ENCODE results near the gene RTTN. TPM values are rescaled to one million over a fixed set of nuclear protein-coding genes. Genes with fewer than 3 reads are reported as not detected.

Gene RTTN
- total RNA-seq, 1 experiment from 2014 or later: 8.0 TPM

- DNase-seq (ENCODE audit: low spot score): no peak
Observed at GRCh38 chr18:70216788-70217187, 11.3 kb upstream of the RTTN start.

DNA sequence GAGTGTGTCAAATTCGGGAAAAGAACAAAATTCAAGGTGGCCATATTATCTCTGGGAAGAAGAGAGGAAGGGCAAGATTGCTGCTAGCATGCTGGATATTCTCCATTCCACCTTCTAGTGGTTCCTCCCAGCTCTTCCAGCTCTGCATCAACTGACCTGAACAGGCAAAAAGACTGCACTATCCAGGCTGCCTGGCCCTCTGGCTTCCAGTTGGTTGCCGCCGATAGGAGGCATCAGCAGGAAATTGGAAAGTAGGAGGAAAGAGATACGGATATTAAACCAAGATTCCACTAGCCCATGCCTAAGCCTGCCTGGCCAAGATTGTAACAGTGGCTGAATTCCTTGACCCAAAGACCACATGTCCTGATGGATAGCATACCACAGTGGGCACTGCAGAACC is 1.7 kb upstream of the RTTN start:
- no peak for DNase-seq (ENCODE audit: low spot score)

GRCh38 chr18:70200286-70200685 is 5.2 kb downstream of the RTTN start:
- no peak for DNase-seq (ENCODE audit: low spot score)

- no peak for DNase-seq (ENCODE audit: low spot score)
Observed at GRCh38 chr18:70197844-70198243, 7.6 kb downstream of the RTTN start.

- no peak for DNase-seq (ENCODE audit: low spot score)
Observed at GRCh38 chr18:70197026-70197425, 8.5 kb downstream of the RTTN start.

GRCh38 chr18:70195852-70196434 is 9.5 kb downstream of the RTTN start:
- DNase-seq (ENCODE audit: low spot score): peak; percentile 54

DNA sequence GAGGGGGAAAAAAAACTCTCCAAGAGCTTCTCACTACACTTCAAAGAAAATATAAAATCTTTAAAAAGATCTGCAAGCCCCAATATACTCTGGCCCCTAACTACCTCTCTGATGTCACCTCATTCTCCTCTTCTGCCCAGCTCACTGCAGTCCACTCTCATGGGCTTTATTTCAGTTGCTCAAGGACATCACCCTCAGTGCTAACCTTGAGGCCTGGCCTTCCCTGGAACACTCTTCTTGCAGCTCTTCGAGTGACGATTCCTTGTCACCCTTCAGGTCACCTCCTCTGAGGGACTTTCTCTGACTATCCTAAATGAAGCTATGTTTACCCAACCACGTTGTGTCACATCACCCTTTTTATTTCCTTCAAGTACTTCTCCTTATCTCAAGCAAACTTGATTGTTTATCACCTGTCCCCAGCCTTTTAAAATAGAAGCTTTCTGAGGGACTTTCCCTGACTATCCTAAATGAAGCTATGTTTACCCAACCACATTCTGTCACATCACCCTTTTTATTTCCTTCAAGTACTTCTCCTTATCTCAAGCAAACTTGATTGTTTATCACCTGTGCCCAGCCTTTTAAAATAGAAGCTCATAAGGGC is 10.4 kb downstream of the RTTN start:
- no peak for DNase-seq (ENCODE audit: low spot score)

GRCh38 chr18:70194227-70194890 is 11.1 kb downstream of the RTTN start:
- DNase-seq (ENCODE audit: low spot score): no peak

GRCh38 chr18:70190529-70190928 is 15.0 kb downstream of the RTTN start:
- no peak for DNase-seq (ENCODE audit: low spot score)

DNA sequence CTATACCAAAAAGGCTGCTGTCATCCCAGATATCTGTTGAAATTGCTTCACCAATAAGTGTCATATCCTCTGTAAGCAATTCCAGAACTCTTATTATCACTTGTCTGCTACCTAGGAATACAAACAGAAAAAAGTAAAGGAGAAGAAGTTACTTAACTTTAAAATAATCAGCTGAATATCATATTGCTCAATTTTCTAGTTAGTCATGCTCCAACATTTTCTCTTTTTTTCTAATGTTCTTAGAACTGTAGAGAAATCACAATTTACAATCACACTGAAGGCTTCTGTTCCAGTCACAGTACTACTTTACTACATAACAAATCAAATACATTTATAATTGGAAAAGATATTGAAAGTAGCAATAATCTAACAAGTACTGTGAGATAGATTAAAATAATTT is 17.4 kb downstream of the RTTN start:
- DNase-seq (ENCODE audit: low spot score): no peak

DNA sequence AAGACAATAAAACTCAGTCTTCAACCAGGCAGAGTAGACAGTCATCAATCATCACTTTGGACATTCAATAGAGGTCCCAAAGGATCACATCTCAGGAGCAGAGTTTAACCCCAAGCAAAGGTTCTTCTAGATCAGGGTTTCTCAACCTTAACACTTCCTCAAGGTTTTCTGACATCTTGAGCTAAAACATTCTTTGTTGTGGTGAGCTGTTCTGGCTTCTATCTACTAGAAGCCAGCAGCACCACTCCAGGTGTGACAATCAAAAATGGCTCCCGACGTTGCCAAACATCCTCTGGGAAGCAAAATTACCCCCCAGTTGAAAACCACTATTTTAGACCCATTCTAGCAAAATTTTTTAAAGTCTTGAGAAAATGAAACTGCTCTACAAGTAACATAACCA is 22.0 kb downstream of the RTTN start:
- no peak for DNase-seq (ENCODE audit: low spot score)

DNA sequence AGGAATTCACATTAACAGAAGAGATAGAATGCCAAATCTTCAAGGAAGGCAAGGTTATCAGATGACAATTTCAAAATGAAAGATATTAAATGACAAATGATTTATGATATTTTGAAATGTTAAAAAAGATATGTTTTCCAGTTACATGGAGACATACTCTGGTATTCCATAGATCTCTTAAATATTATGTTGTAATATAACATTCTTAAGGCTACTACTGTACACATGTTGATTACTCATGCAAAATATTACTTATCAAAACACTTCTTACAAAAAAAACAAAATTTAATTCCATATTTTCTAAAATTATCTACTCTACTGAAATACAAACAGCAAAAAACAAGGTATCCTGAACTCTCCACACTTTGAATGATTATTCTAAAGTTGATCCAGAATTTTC is 22.9 kb downstream of the RTTN start:
- no peak for DNase-seq (ENCODE audit: low spot score)

- no peak for DNase-seq (ENCODE audit: low spot score)
Observed at GRCh38 chr18:70181725-70182124, 23.8 kb downstream of the RTTN start.

DNA sequence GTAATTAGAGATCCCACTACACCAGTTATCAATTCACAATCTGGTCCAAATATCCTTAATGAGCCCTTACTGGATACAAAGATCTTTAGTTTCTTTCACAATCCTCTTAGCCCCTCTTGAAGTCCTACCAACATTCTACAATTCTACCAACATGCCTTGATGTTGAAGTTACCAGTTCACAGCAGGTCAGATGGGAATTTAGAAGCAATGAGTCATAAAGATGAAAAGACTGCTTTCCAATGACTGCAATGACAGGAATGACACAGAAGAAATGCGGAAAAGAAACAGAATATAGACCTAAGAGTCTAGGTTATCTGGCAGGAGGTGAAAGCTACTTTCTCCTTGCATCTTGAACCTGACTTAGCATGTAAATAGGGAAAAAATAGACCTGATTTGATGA is 24.5 kb downstream of the RTTN start:
- DNase-seq (ENCODE audit: low spot score): peak; percentile 45

DNA sequence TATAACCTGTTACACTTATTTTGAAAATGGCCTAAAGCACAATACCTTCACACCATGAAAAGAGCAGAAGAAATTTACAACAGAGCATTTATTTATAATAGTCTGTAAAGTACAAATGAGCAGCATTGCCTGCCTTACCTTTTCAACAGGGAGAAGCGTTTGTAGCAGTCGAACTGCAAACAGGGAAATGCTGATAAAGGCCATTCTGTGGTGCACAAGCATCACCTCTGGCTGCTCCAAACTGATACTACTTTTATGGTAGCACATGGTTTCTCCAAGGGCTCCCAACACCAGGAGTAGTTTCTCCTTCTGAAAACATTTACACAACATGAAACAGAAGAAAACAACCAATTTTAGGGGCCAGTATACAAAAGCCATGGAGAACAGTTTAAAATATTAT is 28.9 kb downstream of the RTTN start:
- DNase-seq (ENCODE audit: low spot score): no peak

- DNase-seq (ENCODE audit: low spot score): no peak
Observed at GRCh38 chr18:70175216-70175615, 30.3 kb downstream of the RTTN start.

DNA sequence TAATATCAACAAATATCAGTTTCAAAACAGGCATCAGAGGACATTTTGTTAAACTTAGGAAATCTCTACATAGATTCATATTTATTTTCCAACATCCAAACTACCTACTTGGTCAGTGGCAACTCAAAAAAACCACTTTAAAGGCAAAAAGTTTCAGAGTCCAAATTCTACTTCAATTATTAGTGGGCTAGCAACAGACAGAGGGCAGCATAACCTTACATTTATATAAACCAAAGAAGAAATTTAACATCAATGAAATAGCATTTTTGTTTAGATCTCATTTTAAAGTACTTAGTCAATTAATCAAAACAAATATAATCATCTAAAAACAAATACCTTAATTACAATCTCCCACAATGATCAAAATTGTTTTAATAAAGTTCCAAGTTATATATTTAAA is 33.3 kb downstream of the RTTN start:
- no peak for DNase-seq (ENCODE audit: low spot score)

DNA sequence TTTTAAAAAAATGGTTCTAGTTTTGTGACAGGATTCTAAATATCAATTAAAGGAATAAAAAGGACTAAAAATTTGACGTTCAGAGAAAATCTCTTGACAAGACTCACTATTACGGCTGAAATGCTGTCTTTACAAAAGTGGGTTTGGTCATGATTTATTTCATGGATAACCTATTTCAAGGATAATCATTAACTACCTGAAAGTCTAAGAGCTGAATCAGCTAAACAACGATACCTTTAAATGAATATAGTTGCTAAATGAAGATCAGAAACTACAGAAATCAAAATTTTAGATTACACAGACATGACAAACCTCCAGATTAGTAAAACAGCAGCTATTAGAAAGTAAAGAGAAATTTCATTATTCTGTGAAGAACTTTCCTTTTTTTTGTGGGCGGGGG is 35.7 kb downstream of the RTTN start:
- no peak for DNase-seq (ENCODE audit: low spot score)

DNA sequence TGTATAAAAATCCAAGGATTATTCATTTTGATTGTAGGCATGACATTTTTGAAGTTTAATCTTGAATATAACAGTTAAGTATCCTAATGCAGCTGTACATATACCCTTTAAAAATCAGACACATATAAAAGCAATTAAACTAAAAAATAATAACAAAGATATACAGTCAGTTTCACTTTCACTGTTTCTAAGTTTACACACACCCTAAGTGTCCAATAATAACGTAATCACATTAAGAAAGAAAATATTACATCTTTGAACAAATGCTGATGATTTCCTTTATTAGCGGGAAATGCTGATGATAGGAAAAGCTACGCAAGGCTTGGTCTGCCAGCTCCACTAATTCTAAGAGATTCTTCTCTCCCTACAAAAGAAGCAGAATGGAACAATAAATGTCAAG is 38.8 kb downstream of the RTTN start:
- no peak for DNase-seq (ENCODE audit: low spot score)

DNA sequence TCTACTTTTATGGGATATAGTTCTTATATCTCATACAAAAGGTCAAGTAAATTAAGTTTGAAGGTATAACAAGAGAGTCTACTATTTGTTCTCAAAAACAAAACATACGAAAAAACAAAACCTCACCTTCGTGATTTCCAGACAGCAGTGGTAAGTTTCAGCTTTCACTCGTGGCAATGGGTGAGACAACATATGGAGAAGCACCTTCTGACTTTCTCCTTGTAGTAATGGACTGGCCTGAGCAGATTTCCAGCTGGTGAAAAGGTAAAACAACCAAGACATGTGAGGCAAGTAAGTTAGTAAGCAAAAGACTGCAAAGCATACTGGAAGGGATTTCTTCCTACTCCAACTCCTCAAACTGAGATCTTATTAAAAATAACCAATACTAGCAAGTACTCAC is 39.6 kb downstream of the RTTN start:
- DNase-seq (ENCODE audit: low spot score): no peak

GRCh38 chr18:70160073-70160678 is 45.3 kb downstream of the RTTN start:
- no peak for DNase-seq (ENCODE audit: low spot score)

DNA sequence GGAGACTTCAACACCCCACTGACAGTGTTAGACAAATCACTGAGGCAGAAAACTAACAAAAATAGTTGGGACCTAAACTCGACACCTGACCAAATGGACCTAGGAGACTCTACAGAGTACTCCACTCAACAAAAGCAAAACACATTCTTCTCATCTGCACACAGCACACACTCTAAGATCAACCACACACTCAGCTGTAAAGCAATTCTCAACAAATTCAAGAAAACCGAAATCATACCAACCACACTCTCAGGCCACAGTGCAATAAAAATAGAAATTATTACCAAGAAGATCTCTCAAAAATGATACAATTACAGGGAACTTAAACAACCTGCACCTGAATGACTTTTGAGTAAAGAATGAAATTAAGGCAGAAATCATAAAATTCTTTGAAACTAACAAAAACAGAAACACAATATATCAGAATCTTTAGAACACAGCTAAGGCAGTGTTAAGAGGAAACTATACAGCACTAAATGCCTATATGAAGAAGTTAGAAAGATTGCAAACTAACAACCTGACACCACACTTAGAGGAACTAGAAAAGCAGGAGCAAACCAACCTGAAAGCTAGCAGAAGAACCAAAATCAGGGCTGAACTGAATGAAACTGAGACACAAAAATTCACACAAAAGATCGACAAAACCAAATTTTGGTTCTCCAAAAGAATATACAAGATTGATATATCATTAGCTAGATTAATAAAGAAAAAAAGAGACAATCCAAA is 46.3 kb downstream of the RTTN start:
- DNase-seq (ENCODE audit: low spot score): no peak
